WTC11 (cell line): ENCODE results near the gene DUSP9.

Source experiments
- JUN ChIP-seq: sonication (generic); formaldehyde crosslinking; IDR thresholded peaks from 2 replicates; pipeline ENCODE4 v1.8.0; 2023; ENCODE audit warnings: mild to moderate bottlenecking, missing genetic modification reagents
- TEAD4 ChIP-seq: sonication (generic); formaldehyde crosslinking; IDR thresholded peaks from 2 replicates; pipeline ENCODE4 v1.8.0; 2022; ENCODE audit warnings: mild to moderate bottlenecking, missing genetic modification reagents
- TF ChIP-seq, protein P1 (sequence below): fragments of 200-600 bp; IDR thresholded peaks from 2 replicates; pipeline ENCODE4 v1.8.0; 2022; ENCODE audit warnings: antibody characterized with exemption
- TF ChIP-seq, protein P2 (sequence below): sonication (generic); formaldehyde crosslinking; IDR thresholded peaks from 2 replicates; pipeline ENCODE4 v1.8.1; 2023; ENCODE audit warnings: mild to moderate bottlenecking, missing genetic modification reagents, moderate library complexity

DNA sequence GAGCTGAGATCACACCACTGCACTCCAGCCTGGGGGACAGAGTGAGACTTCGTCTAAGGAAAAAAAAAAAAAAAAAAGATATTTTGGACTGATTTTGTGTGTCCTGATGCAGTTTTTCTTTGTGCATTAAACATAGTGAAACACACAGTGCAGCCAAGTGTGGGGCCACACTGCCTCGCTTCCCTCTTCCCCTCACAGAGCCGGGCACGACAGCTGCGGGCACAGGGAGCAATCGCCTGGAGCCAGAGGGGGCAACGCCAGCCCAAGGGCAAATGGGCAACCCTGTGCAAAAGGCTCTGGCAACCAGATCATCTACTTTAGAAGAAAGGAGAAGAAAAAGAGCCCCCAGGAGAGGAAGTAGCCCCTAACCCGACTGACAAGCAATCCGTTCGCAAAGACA lies 34.6 kb upstream of the DUSP9 start:
- no peak for TF ChIP-seq TEAD4 (CRISPR knock-in tag)
- TF ChIP-seq, protein P1, sequence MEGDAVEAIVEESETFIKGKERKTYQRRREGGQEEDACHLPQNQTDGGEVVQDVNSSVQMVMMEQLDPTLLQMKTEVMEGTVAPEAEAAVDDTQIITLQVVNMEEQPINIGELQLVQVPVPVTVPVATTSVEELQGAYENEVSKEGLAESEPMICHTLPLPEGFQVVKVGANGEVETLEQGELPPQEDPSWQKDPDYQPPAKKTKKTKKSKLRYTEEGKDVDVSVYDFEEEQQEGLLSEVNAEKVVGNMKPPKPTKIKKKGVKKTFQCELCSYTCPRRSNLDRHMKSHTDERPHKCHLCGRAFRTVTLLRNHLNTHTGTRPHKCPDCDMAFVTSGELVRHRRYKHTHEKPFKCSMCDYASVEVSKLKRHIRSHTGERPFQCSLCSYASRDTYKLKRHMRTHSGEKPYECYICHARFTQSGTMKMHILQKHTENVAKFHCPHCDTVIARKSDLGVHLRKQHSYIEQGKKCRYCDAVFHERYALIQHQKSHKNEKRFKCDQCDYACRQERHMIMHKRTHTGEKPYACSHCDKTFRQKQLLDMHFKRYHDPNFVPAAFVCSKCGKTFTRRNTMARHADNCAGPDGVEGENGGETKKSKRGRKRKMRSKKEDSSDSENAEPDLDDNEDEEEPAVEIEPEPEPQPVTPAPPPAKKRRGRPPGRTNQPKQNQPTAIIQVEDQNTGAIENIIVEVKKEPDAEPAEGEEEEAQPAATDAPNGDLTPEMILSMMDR, result no peak
- TF ChIP-seq, protein P2, sequence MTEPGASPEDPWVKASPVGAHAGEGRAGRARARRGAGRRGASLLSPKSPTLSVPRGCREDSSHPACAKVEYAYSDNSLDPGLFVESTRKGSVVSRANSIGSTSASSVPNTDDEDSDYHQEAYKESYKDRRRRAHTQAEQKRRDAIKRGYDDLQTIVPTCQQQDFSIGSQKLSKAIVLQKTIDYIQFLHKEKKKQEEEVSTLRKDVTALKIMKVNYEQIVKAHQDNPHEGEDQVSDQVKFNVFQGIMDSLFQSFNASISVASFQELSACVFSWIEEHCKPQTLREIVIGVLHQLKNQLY (CRISPR knock-in tag), result no peak
- no peak for TF ChIP-seq JUN (CRISPR knock-in tag)
